PFSK-1 (cell line): ENCODE measurements around the gene LDLRAD3.

Experiments used
- FOXP2 ChIP-seq: optimal IDR thresholded peaks from 2 replicates; pipeline ENCODE3; 2011; ENCODE audit warnings: borderline replicate concordance, control low read depth, inconsistent platforms; ENCODE audit not compliant: insufficient read depth; ENCODE audit errors: extremely low read length, extremely low read depth
- POLR2AphosphoS5 ChIP-seq: IDR thresholded peaks from 2 replicates; pipeline ENCODE4 v1.6.1; 2012; ENCODE audit warnings: low read depth, mild to moderate bottlenecking, control low read depth, low read length, moderate library complexity
- REST ChIP-seq, 2 experiments: IDR thresholded peaks; 2 replicates each; pipeline versions ENCODE4 v1.6.1 to v1.8.0; 2011 to 2012; ENCODE audit warnings: low read depth in 2 of 2, low read length in 2 of 2, control low read depth in 1 of 2, inconsistent platforms in 1 of 2, mild to moderate bottlenecking in 1 of 2, moderate library complexity in 1 of 2; ENCODE audit not compliant: insufficient read depth in 1 of 2
- SIN3A ChIP-seq: IDR thresholded peaks from 2 replicates; pipeline ENCODE4 v1.6.1; 2012; ENCODE audit warnings: mild to moderate bottlenecking, low read length, moderate library complexity, borderline replicate concordance; ENCODE audit not compliant: insufficient read depth
- TAF1 ChIP-seq: IDR thresholded peaks from 2 replicates; pipeline ENCODE4 v1.6.1; 2012; ENCODE audit warnings: low read length, control low read depth, borderline replicate concordance; ENCODE audit not compliant: insufficient read depth

GRCh38 chr11:35995681-35996271 is 51.9 kb downstream of the LDLRAD3 start:
- no peak for TF ChIP-seq REST (IDR thresholded peaks at IDR 0.05; ENCODE audit: insufficient read depth in 1 of 2, low read depth in 2 of 2, low read length in 2 of 2)
- no peak for TF ChIP-seq POLR2AphosphoS5
- TF ChIP-seq TAF1, result no peak
- TF ChIP-seq SIN3A, result no peak
- TF ChIP-seq FOXP2, result no peak
